Measurements from ENCODE around the gene DHX15. TPM values are rescaled to one million over a fixed set of nuclear protein-coding genes. Genes with fewer than 3 reads are reported as not detected.

DHX15 gene
- total RNA-seq, 1 experiment from 2014 or later, result 240 TPM

- no peak for TF ChIP-seq ZSCAN18 (CRISPR knock-in tag; IDR thresholded peaks at IDR 0.05)
Observed at GRCh38 chr4:24630937-24631336, 46.6 kb upstream of the DHX15 start (continued).

GRCh38 chr4:24625091-24625490, 40.7 kb upstream of the DHX15 start:
- Mint-ChIP-seq H3K36me3 (peaks cover 16% of the 10 kb centered on the region), H3K4me3 (no peak overlapping the region), H3K27me3 (ENCODE audit: low read depth) (no peaks in the 10 kb centered on the region; the same call in 1 of the 2 replicates), H3K27ac (peak overlapping the region; percentile 6; the same call in 1 of the 2 replicates), H3K4me1 (peaks cover 13% of the 10 kb centered on the region), H3K9me3 (peaks cover 17% of the 10 kb centered on the region)
- ChIA-PET POLR2A (no interaction called here), CTCF (no interaction called here)
- TF ChIP-seq TP53 (CRISPR knock-in tag; IDR thresholded peaks at IDR 0.05) (no peak), USF2 (CRISPR knock-in tag; IDR thresholded peaks at IDR 0.05) (no peak), ZNF138 (CRISPR knock-in tag; conservative IDR thresholded peaks at IDR 0.05) (no peak), ZNF219 (CRISPR knock-in tag; IDR thresholded peaks at IDR 0.05; ENCODE audit: borderline replicate concordance) (no peak), KAT7 (CRISPR knock-in tag; IDR thresholded peaks at IDR 0.05; ENCODE audit: borderline replicate concordance) (no peak)
- ATAC-seq (no peak), DNase-seq (ENCODE audit: low spot score) (no peak)

DNA sequence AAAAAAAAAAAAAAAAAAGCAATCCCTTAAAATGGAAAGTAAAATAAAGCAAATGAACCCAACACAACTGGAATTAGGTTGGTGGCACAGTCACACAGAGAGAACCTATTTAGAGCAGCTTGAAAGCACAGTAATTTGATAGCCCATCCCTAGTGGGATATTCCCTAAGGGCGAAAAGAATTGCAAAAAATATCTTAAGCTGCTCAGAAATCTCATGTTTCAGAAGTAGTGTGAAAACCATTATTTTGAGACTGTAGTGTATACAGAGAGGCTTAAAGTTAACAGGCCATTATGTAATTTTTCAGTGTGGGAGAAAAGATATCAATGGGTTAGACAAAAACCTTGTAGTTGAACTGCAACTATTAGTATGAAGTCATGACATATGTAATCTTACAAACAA, 40.0 kb upstream of the DHX15 start:
- H3K27ac Mint-ChIP-seq, result no peak overlapping the region

DNA sequence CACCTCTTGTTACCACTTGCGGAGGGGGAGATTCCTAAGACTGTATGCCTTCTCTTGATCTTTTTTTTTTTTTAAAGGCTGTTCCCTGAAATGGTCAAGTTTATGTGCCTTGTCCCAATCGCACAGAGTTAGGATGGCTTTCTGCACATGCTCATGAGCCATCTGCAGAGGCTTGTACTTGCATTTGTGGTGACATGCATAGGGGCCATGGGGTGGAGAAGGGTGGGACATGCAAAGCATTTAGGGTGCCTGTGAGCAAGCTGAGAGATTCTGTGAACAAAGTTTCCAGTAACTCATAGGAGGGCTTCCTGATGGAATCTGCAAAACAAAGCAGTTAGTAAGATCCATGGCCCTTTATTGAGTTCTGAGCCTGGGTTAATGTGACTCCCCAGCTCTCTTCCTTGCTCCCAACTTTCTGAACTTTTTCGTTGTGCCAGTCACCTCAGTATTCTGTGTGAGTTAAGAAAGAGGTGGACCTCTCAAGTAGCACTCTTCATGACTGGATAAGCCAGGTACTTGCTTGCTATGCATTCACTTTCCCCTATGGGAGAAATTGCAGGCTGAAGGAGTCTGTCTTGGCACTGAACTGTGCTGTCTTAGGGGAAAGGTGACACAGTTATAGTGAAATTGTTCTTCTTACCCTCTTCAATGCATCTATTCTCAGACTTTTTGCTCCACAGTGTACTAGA, 37.9 kb upstream of the DHX15 start:
- CTCF ChIA-PET, result interaction anchor here (0.6 kb wide), 1 partner anchor 8 kb away, joined by 7 read pairs; no protein-coding TSS in a partner anchor
- Mint-ChIP-seq H3K4me3 (no peak overlapping the region), H3K36me3 (peaks cover 23% of the 10 kb centered on the region), H3K27me3 (ENCODE audit: low read depth) (no peaks in the 10 kb centered on the region; the same call in 1 of the 2 replicates), H3K27ac (no peak overlapping the region), H3K9me3 (peaks cover 31% of the 10 kb centered on the region), H3K4me1 (peaks cover 13% of the 10 kb centered on the region)
- POLR2A ChIA-PET, result no interaction called here
- ATAC-seq (peak; percentile 56), DNase-seq (ENCODE audit: low spot score) (no peak)
- no peak for TF ChIP-seq MYBL2 (CRISPR knock-in tag; IDR thresholded peaks at IDR 0.05)
- TF ChIP-seq ZNF416 (CRISPR knock-in tag; IDR thresholded peaks at IDR 0.05), result no peak
- TF ChIP-seq ZNF396 (CRISPR knock-in tag; IDR thresholded peaks at IDR 0.05; ENCODE audit: borderline replicate concordance), result no peak
- TF ChIP-seq CTCF (IDR thresholded peaks at IDR 0.05), result no peak
- no peak for TF ChIP-seq ETV6 (CRISPR knock-in tag; IDR thresholded peaks at IDR 0.05)
- no peak for TF ChIP-seq ZSCAN18 (CRISPR knock-in tag; IDR thresholded peaks at IDR 0.05)
- no peak for TF ChIP-seq ATF2 (CRISPR knock-in tag; IDR thresholded peaks at IDR 0.05; ENCODE audit: borderline replicate concordance, low read depth)
- no peak for TF ChIP-seq EMX1 (CRISPR knock-in tag; IDR thresholded peaks at IDR 0.05)
- TF ChIP-seq, protein P1, sequence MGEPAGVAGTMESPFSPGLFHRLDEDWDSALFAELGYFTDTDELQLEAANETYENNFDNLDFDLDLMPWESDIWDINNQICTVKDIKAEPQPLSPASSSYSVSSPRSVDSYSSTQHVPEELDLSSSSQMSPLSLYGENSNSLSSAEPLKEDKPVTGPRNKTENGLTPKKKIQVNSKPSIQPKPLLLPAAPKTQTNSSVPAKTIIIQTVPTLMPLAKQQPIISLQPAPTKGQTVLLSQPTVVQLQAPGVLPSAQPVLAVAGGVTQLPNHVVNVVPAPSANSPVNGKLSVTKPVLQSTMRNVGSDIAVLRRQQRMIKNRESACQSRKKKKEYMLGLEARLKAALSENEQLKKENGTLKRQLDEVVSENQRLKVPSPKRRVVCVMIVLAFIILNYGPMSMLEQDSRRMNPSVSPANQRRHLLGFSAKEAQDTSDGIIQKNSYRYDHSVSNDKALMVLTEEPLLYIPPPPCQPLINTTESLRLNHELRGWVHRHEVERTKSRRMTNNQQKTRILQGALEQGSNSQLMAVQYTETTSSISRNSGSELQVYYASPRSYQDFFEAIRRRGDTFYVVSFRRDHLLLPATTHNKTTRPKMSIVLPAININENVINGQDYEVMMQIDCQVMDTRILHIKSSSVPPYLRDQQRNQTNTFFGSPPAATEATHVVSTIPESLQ (CRISPR knock-in tag; IDR thresholded peaks at IDR 0.05), result no peak
- TF ChIP-seq CREB1 (CRISPR knock-in tag; IDR thresholded peaks at IDR 0.05), result no peak
- no peak for TF ChIP-seq NFATC4 (CRISPR knock-in tag; IDR thresholded peaks at IDR 0.05)
- TF ChIP-seq, protein P2, sequence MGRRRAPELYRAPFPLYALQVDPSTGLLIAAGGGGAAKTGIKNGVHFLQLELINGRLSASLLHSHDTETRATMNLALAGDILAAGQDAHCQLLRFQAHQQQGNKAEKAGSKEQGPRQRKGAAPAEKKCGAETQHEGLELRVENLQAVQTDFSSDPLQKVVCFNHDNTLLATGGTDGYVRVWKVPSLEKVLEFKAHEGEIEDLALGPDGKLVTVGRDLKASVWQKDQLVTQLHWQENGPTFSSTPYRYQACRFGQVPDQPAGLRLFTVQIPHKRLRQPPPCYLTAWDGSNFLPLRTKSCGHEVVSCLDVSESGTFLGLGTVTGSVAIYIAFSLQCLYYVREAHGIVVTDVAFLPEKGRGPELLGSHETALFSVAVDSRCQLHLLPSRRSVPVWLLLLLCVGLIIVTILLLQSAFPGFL (CRISPR knock-in tag; IDR thresholded peaks at IDR 0.05; ENCODE audit: borderline replicate concordance), result no peak

More for the DNA sequence above, 40.0 kb upstream of the DHX15 start:
- ChIA-PET POLR2A (no interaction called here), CTCF (interaction anchor here (0.7 kb wide), 1 partner anchor 67 kb away, joined by 3 read pairs; no protein-coding TSS in a partner anchor)
- Mint-ChIP-seq H3K36me3 (peaks cover 23% of the 10 kb centered on the region), H3K9me3 (peaks cover 24% of the 10 kb centered on the region), H3K4me3 (no peak overlapping the region), H3K4me1 (peaks cover 13% of the 10 kb centered on the region), H3K27me3 (ENCODE audit: low read depth) (no peaks in the 10 kb centered on the region; the same call in 1 of the 2 replicates)
- no peak for TF ChIP-seq CBFB (CRISPR knock-in tag; IDR thresholded peaks at IDR 0.05; ENCODE audit: low read depth)
- no peak for TF ChIP-seq IRF2 (CRISPR knock-in tag; IDR thresholded peaks at IDR 0.05; ENCODE audit: borderline replicate concordance, low read depth)
- no peak for TF ChIP-seq HMGA2 (CRISPR knock-in tag; IDR thresholded peaks at IDR 0.05)
- TF ChIP-seq JAZF1 (CRISPR knock-in tag; IDR thresholded peaks at IDR 0.05), result no peak
- no peak for TF ChIP-seq ZNF671 (CRISPR knock-in tag; IDR thresholded peaks at IDR 0.05)
- DNase-seq (ENCODE audit: low spot score) (no peak), ATAC-seq (no peak)
